Inflammatory macrophage treated with lipopolysaccharide for 4 hours (primary cell): ENCODE data around the gene INMT.
A peak's percentile ranks its signal among the peaks of the same experiment; 100 is the strongest.

Experiments used
- DNase-seq: peaks from one replicate; pipeline ENCODE4 v3.0.0-alpha.2; 2020

INMT gene

DNA sequence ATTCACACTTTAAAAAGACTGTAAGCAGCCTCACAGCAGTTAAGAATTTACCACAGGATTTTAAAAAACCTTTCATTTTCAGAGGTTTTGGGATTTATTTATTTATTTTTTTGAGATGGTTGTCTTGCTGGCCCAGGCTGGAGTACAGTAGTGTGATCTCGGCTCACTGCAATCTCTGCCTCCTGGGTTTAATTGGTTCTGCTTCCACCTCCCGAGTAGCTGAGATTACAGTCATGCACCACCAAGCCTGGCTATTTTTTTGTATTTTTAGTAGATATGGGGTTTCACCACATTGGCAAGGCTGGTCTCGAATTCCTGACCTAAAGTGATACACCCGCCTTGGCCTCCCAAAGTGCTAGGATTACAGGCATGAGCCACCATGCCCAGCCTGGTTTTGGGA lies 38.4 kb downstream of the INMT start:
- DNase-seq: no peak

GRCh38 chr7:30791114-30791513 lies 39.2 kb downstream of the INMT start:
- DNase-seq: no peak

DNA sequence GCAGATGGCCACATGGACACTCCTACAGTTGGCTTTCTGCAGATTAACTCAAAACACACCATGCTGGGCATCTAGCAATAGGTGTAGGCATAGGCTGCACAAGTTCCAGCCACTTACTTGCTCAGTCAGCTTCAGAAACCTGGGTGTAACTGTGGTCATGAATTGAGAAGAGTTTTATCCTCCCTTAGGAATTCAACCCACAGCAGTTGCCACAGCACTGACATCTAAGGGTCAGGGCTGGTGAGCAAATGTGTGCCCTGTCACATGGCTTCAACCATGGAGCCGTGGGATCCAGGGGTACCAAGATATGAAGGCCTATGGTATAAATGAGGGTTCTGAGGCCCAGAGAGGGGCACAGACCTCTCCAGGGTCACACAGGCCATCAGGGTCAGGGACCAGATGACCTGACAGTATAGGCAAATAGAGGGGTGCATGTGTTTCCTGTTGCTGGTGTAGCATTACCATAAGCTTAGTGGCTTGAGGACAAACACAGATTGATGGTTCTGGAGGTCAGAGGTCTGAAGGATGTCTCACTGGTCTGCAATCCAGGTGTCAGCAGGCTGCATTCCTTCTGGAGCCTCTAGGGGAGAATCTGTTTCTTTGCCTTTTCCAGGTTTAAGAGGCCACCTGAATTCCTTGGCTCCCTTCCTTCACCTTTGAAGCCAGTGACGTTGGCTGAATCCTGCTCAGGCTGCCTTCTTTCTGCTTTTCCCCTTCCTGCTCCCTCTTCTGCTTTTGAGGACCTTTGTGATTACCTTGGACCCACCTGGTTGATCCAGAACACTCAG lies 43.4 kb downstream of the INMT start:
- no peak for DNase-seq

GRCh38 chr7:30796105-30796869 lies 44.4 kb downstream of the INMT start:
- DNase-seq: no peak

GRCh38 chr7:30797176-30798040 lies 45.5 kb downstream of the INMT start:
- DNase-seq: no peak

DNA sequence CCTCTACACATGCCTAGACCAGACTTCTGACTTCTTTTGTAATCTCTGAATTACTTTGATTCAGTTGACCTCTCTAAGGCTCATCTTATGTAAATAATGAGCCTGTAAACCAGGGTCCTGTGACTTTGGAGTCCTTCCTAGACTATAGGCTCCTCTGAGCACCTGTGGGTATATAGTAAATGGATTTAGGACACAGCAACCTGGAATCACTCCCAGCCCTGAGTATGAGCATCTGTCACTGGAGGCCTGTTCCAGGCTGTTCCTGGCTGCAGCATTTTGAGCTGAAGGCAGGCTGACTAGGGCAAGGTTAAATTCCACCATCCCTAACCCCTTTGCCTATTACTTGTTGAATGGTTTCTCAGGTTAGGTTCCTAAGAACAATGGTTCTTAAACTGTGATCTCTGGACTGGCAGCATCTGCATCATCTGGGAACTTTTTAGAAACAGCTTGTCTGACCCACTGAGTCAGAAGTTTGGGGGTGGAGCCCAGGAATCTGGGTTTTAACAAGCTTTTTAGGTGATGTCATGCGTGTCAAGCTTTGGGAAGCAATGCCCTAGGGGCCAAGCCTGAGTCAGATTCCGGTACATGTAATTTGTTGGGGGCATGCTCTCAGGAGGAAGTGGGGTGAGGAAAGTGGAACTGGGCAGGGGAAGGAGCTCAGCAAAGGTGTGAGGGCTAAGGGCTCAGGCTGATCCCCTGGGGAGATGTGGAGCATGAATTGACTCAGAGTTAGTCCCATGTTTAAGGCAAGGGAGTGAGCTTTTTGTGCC lies 47.5 kb downstream of the INMT start:
- peak; percentile 6 for DNase-seq

- DNase-seq: no peak
These were observed 48.2 kb downstream of the INMT start for GRCh38 chr7:30799976-30800661.

- DNase-seq: peak; percentile 51
These were observed 48.9 kb downstream of the INMT start for GRCh38 chr7:30800785-30801252.

- no peak for DNase-seq
These were observed 50.9 kb downstream of the INMT start for GRCh38 chr7:30802812-30803211.

DNA sequence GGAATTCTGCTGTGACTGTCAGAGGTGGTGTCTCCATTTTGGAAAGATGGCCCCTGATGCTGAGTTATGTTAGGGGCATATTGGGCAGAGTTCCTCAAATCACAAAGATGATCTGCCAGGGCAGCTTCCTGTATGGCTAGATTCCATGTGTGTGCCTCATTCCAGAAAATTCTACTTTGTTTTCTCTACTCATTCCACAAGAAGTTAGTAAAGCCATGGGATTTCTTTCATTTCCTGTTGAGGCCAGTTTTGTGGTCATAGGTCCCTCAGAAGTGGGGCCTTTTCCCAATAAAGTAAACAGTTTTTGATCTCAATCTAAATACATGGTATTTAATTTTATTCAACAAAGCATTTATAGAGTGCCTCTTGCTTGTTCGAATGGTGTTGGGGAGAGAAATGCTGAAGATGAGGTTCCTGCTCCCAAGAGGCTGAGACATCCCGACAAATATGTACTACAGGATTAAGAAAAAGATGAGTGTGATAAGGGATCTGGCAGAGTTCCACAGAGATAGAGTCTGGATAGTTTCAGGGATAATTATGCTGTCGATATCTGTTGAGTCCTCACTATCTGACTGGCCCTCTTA lies 52.2 kb downstream of the INMT start:
- no peak for DNase-seq

GRCh38 chr7:30805081-30805691 lies 53.3 kb downstream of the INMT start:
- DNase-seq: no peak

- DNase-seq: no peak
These were observed 54.0 kb downstream of the INMT start for GRCh38 chr7:30805931-30806330.
